CD4-positive, alpha-beta memory T cell (primary cell): Measurements from ENCODE around the gene SEL1L3. TPM values are rescaled to one million over a fixed set of nuclear protein-coding genes. Genes with fewer than 3 reads are reported as not detected.

Source experiments
- CTCF ChIA-PET: fragments of 350-600 bp; sonication (Branson Sonifier 250); formaldehyde crosslinking; loops from one replicate; lab custom pipeline; 2021; ENCODE audit warnings: inconsistent platforms; ENCODE audit not compliant: partially characterized antibody; lab: Charles Lee
- POLR2A ChIA-PET: fragments of 350-600 bp; sonication (Branson Sonifier 250); formaldehyde crosslinking; loops from one replicate; lab custom pipeline; 2021; ENCODE audit not compliant: partially characterized antibody; lab: Charles Lee
- DNase-seq, 5 donors: peaks; one replicate each; pipeline versions ENCODE4 v3.0.0 to v3.0.0-alpha.2; 2020 to 2022; ENCODE audit warnings: mixed read lengths in 1 of 5
- H3K27ac ChIP-seq: one replicate; pipeline ENCODE4 v1.7.0; 2013; ENCODE audit warnings: low read depth, low read length
- H3K27me3 ChIP-seq: 2 replicates; pipeline ENCODE4 v1.7.0; 2013; ENCODE audit warnings: mild to moderate bottlenecking, low read length, moderate library complexity; ENCODE audit not compliant: insufficient read depth
- H3K36me3 ChIP-seq: 2 replicates; pipeline ENCODE4 v1.7.0; 2013; ENCODE audit warnings: mild to moderate bottlenecking, low read length, moderate library complexity; ENCODE audit not compliant: insufficient read depth
- H3K4me1 ChIP-seq: 2 replicates; pipeline ENCODE4 v1.7.0; 2013; ENCODE audit warnings: mild to moderate bottlenecking, low read length, moderate library complexity; ENCODE audit not compliant: insufficient read depth
- H3K4me3 ChIP-seq, 2 donors: one replicate each; pipeline ENCODE4 v1.7.0; 2013; ENCODE audit warnings: low read length in 2 of 2, mild to moderate bottlenecking in 1 of 2
- H3K9me3 ChIP-seq, 2 donors: one replicate each; pipeline ENCODE4 v1.7.0; 2013; ENCODE audit warnings: low read length in 2 of 2, control low read depth in 1 of 2; ENCODE audit not compliant: control insufficient read depth in 1 of 2
- H3K27ac Mint-ChIP-seq, 7 donors: one replicate each; pipeline ENCODE4 v1.8.0; 2020 to 2021; ENCODE audit warnings: mixed read lengths in 7 of 7, mild to moderate bottlenecking in 6 of 7, inconsistent platforms in 3 of 7, moderate library complexity in 3 of 7
- H3K27me3 Mint-ChIP-seq, 2 donors: one replicate each; pipeline ENCODE4 v1.8.0; 2020 to 2021; ENCODE audit warnings: mixed read lengths in 2 of 2
- H3K36me3 Mint-ChIP-seq, 2 donors: one replicate each; pipeline ENCODE4 v1.8.0; 2020 to 2021; ENCODE audit warnings: mixed read lengths in 2 of 2, inconsistent platforms in 1 of 2, mild to moderate bottlenecking in 1 of 2
- H3K4me1 Mint-ChIP-seq, 4 donors: one replicate each; pipeline ENCODE4 v1.8.0; 2020 to 2021; ENCODE audit warnings: mixed read lengths in 4 of 4, mild to moderate bottlenecking in 1 of 4
- H3K4me3 Mint-ChIP-seq, 8 donors: one replicate each; pipeline ENCODE4 v1.8.0; 2020 to 2021; ENCODE audit warnings: mixed read lengths in 8 of 8, mild to moderate bottlenecking in 7 of 8, moderate library complexity in 6 of 8, inconsistent platforms in 3 of 8
- H3K9me3 Mint-ChIP-seq, 8 donors: one replicate each; pipeline ENCODE4 v1.8.0; 2020 to 2021; ENCODE audit warnings: mixed read lengths in 8 of 8, mild to moderate bottlenecking in 5 of 8, inconsistent platforms in 3 of 8, moderate library complexity in 1 of 8
- intact Hi-C: fragments of 100-400 bp; cut with micrococcal nuclease; formaldehyde crosslinking; loops from one replicate; pipeline ENCODE4 v1.15.1; 2023
- polyA plus RNA-seq, 2 donors: library from polyadenylated mRNA; unstranded; fragments of 300-500 nt; fragmentation: Illumina TruSeq; gene quantifications; one replicate each; pipeline ENCODE4 v1.2.3, GENCODE V29; 2021
- total RNA-seq, 2 experiments: library from RNA; stranded (reverse); gene quantifications; one replicate each; pipeline ENCODE4 v1.2.3, GENCODE V29; 2021

SEL1L3 gene
- total and polyA plus RNA-seq, 4 experiments from 2014 or later = 61.3 to 68.8 (median 62.9) TPM

DNA sequence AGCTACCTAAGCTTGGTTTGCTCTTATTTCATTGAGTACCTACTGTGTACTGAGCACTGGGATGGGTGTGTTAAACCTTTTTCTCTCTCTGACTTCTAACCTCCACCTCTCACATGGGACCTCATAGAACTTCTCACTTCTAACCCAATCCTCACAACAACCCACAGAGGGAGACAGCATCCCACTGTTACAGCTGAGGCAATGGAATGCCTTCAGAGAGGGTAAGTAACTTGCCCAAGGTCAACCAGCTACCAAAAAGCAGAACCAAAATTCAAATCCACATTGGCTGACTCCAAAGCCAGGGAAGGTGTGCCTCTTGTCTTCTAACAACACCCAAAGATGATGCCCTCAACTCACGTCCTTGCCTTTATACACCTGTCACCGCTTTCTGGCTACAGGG, 5.4 kb downstream of the SEL1L3 start:
- H3K4me1 Mint-ChIP-seq = peaks cover 59 to 92% (median 77%) of the 10 kb centered on the region in 4 donors
- Histone ChIP-seq H3K27me3 (no peaks in the 10 kb centered on the region), H3K4me1 (peaks cover 89% of the 10 kb centered on the region), H3K9me3 (no peaks in the 10 kb centered on the region), H3K27ac (no peak overlapping the region), H3K36me3 (no peaks in the 10 kb centered on the region), H3K4me3 (no peak overlapping the region)
- H3K36me3 Mint-ChIP-seq = peaks cover 0 to 4% of the 10 kb centered on the region in 2 donors
- H3K4me3 Mint-ChIP-seq = peak overlapping the region in 3 of 8 donors; percentile 8 to 48 (median 29)
- H3K9me3 Mint-ChIP-seq = no peaks in the 10 kb centered on the region
- POLR2A ChIA-PET = interaction anchor here (0.8 to 4.1 kb wide), 3 partner anchors 10 to 56 kb away, joined by 3 to 56 read pairs (median 3); partner anchors contain the start of gene SMIM20
- intact Hi-C loops = loop anchor here (5.0 kb wide), 1 partner anchor 725 kb away; the partner anchor contains the start of gene TBC1D19
- no peak for DNase-seq
- no peaks in the 10 kb centered on the region for H3K27me3 Mint-ChIP-seq
- CTCF ChIA-PET = interaction anchor here (1.0 to 2.4 kb wide), 3 partner anchors 65 to 468 kb away, joined by 3 to 8 read pairs (median 3); no protein-coding TSS in a partner anchor
- peak overlapping the region; percentile 78 to 92 (median 89) for H3K27ac Mint-ChIP-seq

GRCh38 chr4:25856756-25857155, 6.0 kb downstream of the SEL1L3 start:
- CTCF ChIA-PET = interaction anchor here (1.2 to 2.4 kb wide), 2 partner anchors 69 to 468 kb away, joined by 3 to 8 read pairs; no protein-coding TSS in a partner anchor
- POLR2A ChIA-PET = interaction anchor here (0.8 to 4.1 kb wide), 3 partner anchors 11 to 57 kb away, joined by 3 to 56 read pairs (median 3); partner anchors contain the start of gene SMIM20
- H3K27ac ChIP-seq = no peak overlapping the region
- peaks cover 88% of the 10 kb centered on the region for H3K4me1 ChIP-seq
- Mint-ChIP-seq H3K27me3 (no peaks in the 10 kb centered on the region), H3K4me3 (peak overlapping the region in 1 of 8 donors; percentile 48), H3K36me3 (peaks cover 0 to under 1% of the 10 kb centered on the region in 2 donors), H3K4me1 (peaks cover 59 to 92% (median 78%) of the 10 kb centered on the region in 4 donors), H3K9me3 (no peaks in the 10 kb centered on the region), H3K27ac (peak overlapping the region; percentile 78 to 92 (median 89))
- no peak overlapping the region for H3K4me3 ChIP-seq
- intact Hi-C loops = loop anchor here (5.0 kb wide), 1 partner anchor 726 kb away; the partner anchor contains the start of gene TBC1D19
- no peak for DNase-seq
- H3K9me3 ChIP-seq = no peaks in the 10 kb centered on the region
- H3K27me3 ChIP-seq = no peaks in the 10 kb centered on the region
- H3K36me3 ChIP-seq = no peaks in the 10 kb centered on the region

GRCh38 chr4:25852103-25852502, 10.7 kb downstream of the SEL1L3 start:
- H3K4me1 ChIP-seq = peaks cover 51% of the 10 kb centered on the region
- peaks cover 43 to 87% (median 64%) of the 10 kb centered on the region in 4 donors for H3K4me1 Mint-ChIP-seq
- H3K27ac ChIP-seq = no peak overlapping the region
- no peaks in the 10 kb centered on the region for H3K9me3 ChIP-seq
- no peak overlapping the region for H3K4me3 Mint-ChIP-seq
- H3K27me3 ChIP-seq = no peaks in the 10 kb centered on the region
- H3K36me3 Mint-ChIP-seq = peaks cover 12 to 16% of the 10 kb centered on the region in 2 donors
- peaks cover 4% of the 10 kb centered on the region for H3K36me3 ChIP-seq
- no peaks in the 10 kb centered on the region for H3K9me3 Mint-ChIP-seq
- no peaks in the 10 kb centered on the region for H3K27me3 Mint-ChIP-seq
- POLR2A ChIA-PET = no interaction called here
- CTCF ChIA-PET = no interaction called here
- H3K27ac Mint-ChIP-seq = peak overlapping the region in 4 of 7 donors; percentile 9 to 71 (median 50)
- no peak overlapping the region for H3K4me3 ChIP-seq
- intact Hi-C loops = no loop called here
- no peak for DNase-seq

DNA sequence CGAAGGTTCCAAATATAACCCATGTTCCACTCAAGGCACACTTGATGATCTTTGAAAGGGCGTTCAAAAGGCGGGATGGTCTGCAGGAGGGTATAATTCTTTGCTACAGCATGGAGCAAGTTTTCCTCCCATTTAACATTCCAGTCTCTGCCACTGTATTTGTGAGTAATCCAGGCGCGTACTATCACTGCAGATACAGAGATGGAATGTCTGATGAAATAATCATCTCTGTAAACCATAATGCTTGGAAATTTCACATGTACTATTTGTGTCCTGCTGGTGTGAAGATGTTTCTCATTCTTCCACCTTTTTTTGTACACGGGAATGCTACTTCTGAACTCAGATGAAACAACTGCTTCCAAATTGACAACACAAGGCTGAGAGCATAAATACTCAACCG, 15.5 kb downstream of the SEL1L3 start:
- Histone ChIP-seq H3K9me3 (no peaks in the 10 kb centered on the region), H3K4me3 (no peak overlapping the region), H3K4me1 (peaks cover 31% of the 10 kb centered on the region), H3K27ac (no peak overlapping the region), H3K36me3 (peaks cover 19% of the 10 kb centered on the region), H3K27me3 (no peaks in the 10 kb centered on the region)
- peaks cover 43 to 78% (median 62%) of the 10 kb centered on the region in 4 donors for H3K4me1 Mint-ChIP-seq
- peaks cover 34 to 44% of the 10 kb centered on the region in 2 donors for H3K36me3 Mint-ChIP-seq
- H3K9me3 Mint-ChIP-seq = no peaks in the 10 kb centered on the region
- no peaks in the 10 kb centered on the region for H3K27me3 Mint-ChIP-seq
- CTCF ChIA-PET = interaction anchor here (2.8 kb wide), 1 partner anchor 12 kb away, joined by 8 read pairs; no protein-coding TSS in a partner anchor
- intact Hi-C loops = no loop called here
- POLR2A ChIA-PET = no interaction called here
- DNase-seq = no peak
- H3K27ac Mint-ChIP-seq = no peak overlapping the region
- no peak overlapping the region for H3K4me3 Mint-ChIP-seq

- Mint-ChIP-seq H3K9me3 (no peaks in the 10 kb centered on the region), H3K27me3 (no peaks in the 10 kb centered on the region), H3K4me3 (no peak overlapping the region), H3K4me1 (peaks cover 44 to 79% (median 64%) of the 10 kb centered on the region in 4 donors), H3K36me3 (peaks cover 40 to 42% of the 10 kb centered on the region in 2 donors), H3K27ac (peak overlapping the region in 1 of 7 donors; percentile 60)
- Histone ChIP-seq H3K4me1 (peaks cover 38% of the 10 kb centered on the region), H3K4me3 (no peak overlapping the region), H3K36me3 (peaks cover 19% of the 10 kb centered on the region), H3K9me3 (no peaks in the 10 kb centered on the region), H3K27ac (no peak overlapping the region), H3K27me3 (no peaks in the 10 kb centered on the region)
- intact Hi-C loops = no loop called here
- ChIA-PET CTCF (no interaction called here), POLR2A (no interaction called here)
- DNase-seq = no peak
Observed at GRCh38 chr4:25845841-25846653, 16.7 kb downstream of the SEL1L3 start.

GRCh38 chr4:25844961-25845712, 17.7 kb downstream of the SEL1L3 start:
- no peaks in the 10 kb centered on the region for H3K27me3 Mint-ChIP-seq
- Histone ChIP-seq H3K9me3 (no peaks in the 10 kb centered on the region), H3K27me3 (no peaks in the 10 kb centered on the region), H3K4me1 (peaks cover 33% of the 10 kb centered on the region), H3K36me3 (peaks cover 19% of the 10 kb centered on the region), H3K27ac (no peak overlapping the region), H3K4me3 (no peak overlapping the region)
- DNase-seq = no peak
- no peak overlapping the region for H3K4me3 Mint-ChIP-seq
- ChIA-PET POLR2A (no interaction called here), CTCF (no interaction called here)
- no peaks in the 10 kb centered on the region for H3K9me3 Mint-ChIP-seq
- peak overlapping the region in 1 of 7 donors; percentile 60 for H3K27ac Mint-ChIP-seq
- peaks cover 42 to 49% of the 10 kb centered on the region in 2 donors for H3K36me3 Mint-ChIP-seq
- peaks cover 43 to 83% (median 60%) of the 10 kb centered on the region in 4 donors for H3K4me1 Mint-ChIP-seq
- intact Hi-C loops = loop anchor here (5.0 kb wide), 2 partner anchors 67 to 482 kb away; partner anchors contain the start of gene SMIM20
